ENCODE data around the gene ZNF101.

ZNF101 gene

GRCh38 chr19:19668230-19669012 lies at the start of gene ZNF101:
ZNF101 (plus strand) TSS chr19:19668839; CDS start chr19:19668964, 125 bp downstream.
- DNase-seq = peak; percentile 91 to 98

GRCh38 chr19:19619181-19619848 lies 49.3 kb upstream of the ZNF101 start:
- DNase-seq = no peak

GRCh38 chr19:19619849-19620210 lies 48.8 kb upstream of the ZNF101 start:
- DNase-seq = no peak

- DNase-seq = no peak
Measured at GRCh38 chr19:19623383-19623782, 45.3 kb upstream of the ZNF101 start.

GRCh38 chr19:19624032-19624570 lies 44.5 kb upstream of the ZNF101 start:
- DNase-seq = no peak

- no peak for DNase-seq
Measured at GRCh38 chr19:19626516-19627472, 41.8 kb upstream of the ZNF101 start.

GRCh38 chr19:19627621-19628500 lies 40.8 kb upstream of the ZNF101 start, which contains the start of gene LPAR2:
LPAR2 (minus strand) TSS chr19:19628220; CDS start chr19:19627275, 945 bp downstream.
- DNase-seq = no peak

GRCh38 chr19:19628501-19629134 lies 40.0 kb upstream of the ZNF101 start:
- DNase-seq = no peak

- DNase-seq = no peak
Measured at GRCh38 chr19:19630062-19630414, 38.6 kb upstream of the ZNF101 start.

- no peak for DNase-seq
Measured at GRCh38 chr19:19630426-19630825, 38.2 kb upstream of the ZNF101 start.

- DNase-seq = no peak
Measured at GRCh38 chr19:19631346-19631745, 37.3 kb upstream of the ZNF101 start.

- DNase-seq = no peak
Measured at GRCh38 chr19:19632661-19633060, 36.0 kb upstream of the ZNF101 start.

- no peak for DNase-seq
Measured at GRCh38 chr19:19633711-19634515, 34.7 kb upstream of the ZNF101 start.

GRCh38 chr19:19634516-19635312 lies 33.9 kb upstream of the ZNF101 start:
- DNase-seq = no peak

- DNase-seq = no peak
Measured at GRCh38 chr19:19635313-19635702, 33.3 kb upstream of the ZNF101 start.

- DNase-seq = no peak
Measured at GRCh38 chr19:19636573-19637185, 32.0 kb upstream of the ZNF101 start.

GRCh38 chr19:19637186-19637522 lies 31.5 kb upstream of the ZNF101 start:
- DNase-seq = no peak

GRCh38 chr19:19637523-19638251 lies 31.0 kb upstream of the ZNF101 start:
- no peak for DNase-seq

All from SHP77 (cell line).